SK-MEL-5 (cell line): Measurements from ENCODE around the gene CT55. TPM values are rescaled to one million over a fixed set of nuclear protein-coding genes. Genes with fewer than 3 reads are reported as not detected.
A peak's percentile ranks its signal among the peaks of the same experiment; 100 is the strongest.
"Not testable (repeated sequence)": the region's sequence is repeated elsewhere in the genome, so short reads cannot be mapped to it uniquely, and the experiment has no call there.

Experiments used
- DNase-seq: peaks from one replicate; pipeline ENCODE4 v3.0.0-alpha.2; 2016; ENCODE audit warnings: low read depth, low spot score
- in situ Hi-C: cut with HindIII; loops from 2 replicates; pipeline ENCODE4 v1.10.0; 2016; ENCODE audit warnings: low sequenced_read_pairs, high pct_unique_total_duplicates, low pct_unique_long_range_greater_than_20kb
- polyA plus RNA-seq, 2 experiments: library from polyadenylated mRNA; depleted of rRNA; stranded (reverse); fragments of >200 nt; gene quantifications; 2 replicates each; pipeline ENCODE4 v1.2.3, GENCODE V29; 2015
- total RNA-seq: library from RNA; depleted of rRNA; stranded (reverse); fragments of >200 nt; shearing (Covaris generic); gene quantifications from 2 replicates; pipeline ENCODE4 v1.2.3, GENCODE V29; 2014; rRNA removed

The CT55 gene
- total RNA-seq, result 5.9 and 7.1 TPM in 2 replicates
- polyA plus RNA-seq (2015; cell fraction: cytosol; rRNA removed), result 7.8 and 8.7 TPM in 2 replicates
- 7.5 and 7.6 TPM in 2 replicates for polyA plus RNA-seq (2015; cell fraction: nucleus; rRNA removed)

GRCh38 chrX:135170877-135171519, at the start of gene CT55:
TSS of gene CT55 (minus strand) at chrX:135171398. CDS start at chrX:135171171, 227 bp downstream.
- DNase-seq, result peak; percentile 37
- in situ Hi-C loops, result no loop called here

GRCh38 chrX:135213200-135213844, 42.1 kb upstream of the CT55 start:
- no peak for DNase-seq
- in situ Hi-C loops, result no loop called here

- DNase-seq, in situ Hi-C loops: not testable (repeated sequence)
Measured at GRCh38 chrX:135206427-135206826, 35.2 kb upstream of the CT55 start.

- DNase-seq, result no peak
- in situ Hi-C loops, result no loop called here
Measured at GRCh38 chrX:135200297-135200696, 29.1 kb upstream of the CT55 start.

GRCh38 chrX:135194684-135195083, 23.5 kb upstream of the CT55 start:
- no peak for DNase-seq
- in situ Hi-C loops, result no loop called here

GRCh38 chrX:135193740-135194139, 22.5 kb upstream of the CT55 start:
- no peak for DNase-seq
- in situ Hi-C loops, result no loop called here

GRCh38 chrX:135191838-135192237, 20.6 kb upstream of the CT55 start:
- in situ Hi-C loops, result no loop called here
- no peak for DNase-seq

GRCh38 chrX:135185795-135186443, 14.7 kb upstream of the CT55 start:
- DNase-seq, result peak; percentile 77
- in situ Hi-C loops, result no loop called here

GRCh38 chrX:135178636-135179035, 7.4 kb upstream of the CT55 start:
- in situ Hi-C loops, result no loop called here
- DNase-seq, result no peak

GRCh38 chrX:135170468-135170867, 730 bp downstream of the CT55 start:
- in situ Hi-C loops, result no loop called here
- no peak for DNase-seq

- in situ Hi-C loops, DNase-seq: not testable (repeated sequence)
Measured at GRCh38 chrX:135169534-135169933, 1.7 kb downstream of the CT55 start.

GRCh38 chrX:135168486-135168885, 2.7 kb downstream of the CT55 start:
- in situ Hi-C loops, result no loop called here
- DNase-seq, result no peak

GRCh38 chrX:135154688-135155087, 16.5 kb downstream of the CT55 start:
- DNase-seq, in situ Hi-C loops: not testable (repeated sequence)

GRCh38 chrX:135126145-135126544, 45.1 kb downstream of the CT55 start:
- in situ Hi-C loops, DNase-seq: not testable (repeated sequence)

- in situ Hi-C loops, DNase-seq: not testable (repeated sequence)
Measured at GRCh38 chrX:135120056-135120576, 51.1 kb downstream of the CT55 start, which contains the start of gene ETDB. TSS of gene ETDB (minus strand) at chrX:135120526. CDS start at chrX:135119261, 1,265 bp downstream.

- in situ Hi-C loops, DNase-seq: not testable (repeated sequence)
Measured at GRCh38 chrX:135116064-135116463, 55.1 kb downstream of the CT55 start.

GRCh38 chrX:135114392-135114791, 56.8 kb downstream of the CT55 start:
- no peak for DNase-seq
- in situ Hi-C loops, result no loop called here

GRCh38 chrX:135112743-135113142, 58.5 kb downstream of the CT55 start:
- DNase-seq, result no peak
- in situ Hi-C loops, result no loop called here
